ENCODE results near the gene SH3PXD2A. TPM values are rescaled to one million over a fixed set of nuclear protein-coding genes. Genes with fewer than 3 reads are reported as not detected.

The SH3PXD2A gene
- total and polyA plus RNA-seq, 9 donors: 33.2 to 95.0 (median 73.9) TPM

DNA sequence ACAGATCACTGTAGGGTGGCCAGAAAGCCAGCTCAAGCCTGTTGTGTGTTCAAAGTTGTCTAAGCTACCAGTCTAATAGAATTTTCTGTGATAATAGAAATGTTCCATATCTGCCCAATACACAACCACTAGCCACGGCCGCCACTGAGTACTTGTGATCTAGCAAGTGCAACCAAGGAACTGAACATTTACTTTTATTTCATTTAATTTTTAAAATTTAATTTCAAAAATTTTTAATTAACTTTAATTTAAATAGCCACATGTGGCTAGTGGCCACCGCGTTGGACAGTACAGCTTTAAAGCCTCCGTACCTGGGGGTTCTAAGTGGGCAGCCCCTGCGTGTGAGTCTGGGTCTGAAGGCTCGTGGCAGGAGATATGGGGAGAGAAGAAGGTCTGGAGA, 60.4 kb downstream of the SH3PXD2A start:
- Histone ChIP-seq H3K27ac (ENCODE audit: low read length) (no peak overlapping the region), H3K9me3 (replicated peaks; ENCODE audit: control insufficient read depth, low read depth, low read length) (no peaks in the 10 kb centered on the region), H3K27me3 (ENCODE audit: control insufficient read depth, insufficient read depth, low read length) (no peaks in the 10 kb centered on the region), H3K36me3 (ENCODE audit: control insufficient read depth, insufficient read depth, low read length) (peaks cover 29% of the 10 kb centered on the region), H3K4me3 (ENCODE audit: low read length) (no peak overlapping the region), H3K4me1 (ENCODE audit: control insufficient read depth, insufficient read depth, low read length) (peaks cover 11% of the 10 kb centered on the region)
- no peak for DNase-seq
- WGBS (ENCODE audit: insufficient coverage): 85% methylated on average over 3 of the region's 7 CpGs

DNA sequence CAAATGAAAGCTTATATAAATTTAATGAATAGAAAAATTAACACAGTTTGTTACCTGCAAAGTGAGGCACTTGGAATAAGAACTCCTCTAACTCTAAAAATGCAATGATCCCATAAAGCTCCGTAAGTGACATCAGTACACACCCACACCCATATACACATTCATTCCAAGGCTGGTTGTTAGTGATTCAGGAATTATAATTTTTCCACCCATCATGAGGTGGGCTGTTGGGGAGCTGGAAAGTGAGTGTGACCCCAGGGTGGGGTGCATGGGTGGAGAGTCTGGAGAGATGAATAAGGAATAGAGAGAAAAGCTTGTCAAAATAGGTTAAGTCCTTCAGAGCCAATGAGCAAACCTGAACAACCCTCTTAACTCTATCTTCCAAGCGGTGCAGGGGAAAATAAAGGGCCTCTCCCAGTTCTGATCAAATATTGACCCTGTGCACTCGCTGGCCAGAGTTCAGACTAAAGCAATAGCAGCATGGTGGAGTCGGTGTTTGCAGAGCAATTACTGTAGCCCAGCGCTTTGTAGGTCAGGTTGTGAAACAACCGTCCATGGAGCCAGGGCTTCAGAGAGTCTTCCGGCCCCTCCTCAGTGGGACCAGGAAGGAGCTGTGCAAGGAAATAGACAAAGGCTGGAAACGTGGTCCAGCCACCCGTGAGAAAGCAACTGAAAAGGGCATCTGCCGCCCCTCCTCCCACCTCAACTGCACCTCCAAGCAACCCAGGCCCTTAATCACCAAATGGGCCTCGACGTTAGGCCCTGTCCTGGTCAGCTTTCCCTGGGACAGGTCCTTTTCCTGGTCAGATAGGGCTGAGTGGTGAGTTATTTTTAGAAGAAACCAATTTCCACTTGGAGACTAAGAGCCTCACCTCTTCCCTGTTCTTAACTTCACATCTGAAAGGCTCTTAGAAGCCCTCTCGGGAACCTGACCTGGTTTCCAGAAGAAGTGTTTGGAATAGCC, 61.2 kb downstream of the SH3PXD2A start:
- Histone ChIP-seq H3K36me3 (ENCODE audit: control insufficient read depth, insufficient read depth, low read length) (peaks cover 22% of the 10 kb centered on the region), H3K27ac (ENCODE audit: low read length) (peak overlapping the region; percentile 17), H3K4me3 (ENCODE audit: low read length) (no peak overlapping the region), H3K9me3 (replicated peaks; ENCODE audit: control insufficient read depth, low read depth, low read length) (no peaks in the 10 kb centered on the region), H3K4me1 (ENCODE audit: control insufficient read depth, insufficient read depth, low read length) (peaks cover 13% of the 10 kb centered on the region), H3K27me3 (ENCODE audit: control insufficient read depth, insufficient read depth, low read length) (no peaks in the 10 kb centered on the region)
- DNase-seq: no peak
- 74% methylated on average over 7 of the region's 13 CpGs for WGBS (ENCODE audit: insufficient coverage)

DNA sequence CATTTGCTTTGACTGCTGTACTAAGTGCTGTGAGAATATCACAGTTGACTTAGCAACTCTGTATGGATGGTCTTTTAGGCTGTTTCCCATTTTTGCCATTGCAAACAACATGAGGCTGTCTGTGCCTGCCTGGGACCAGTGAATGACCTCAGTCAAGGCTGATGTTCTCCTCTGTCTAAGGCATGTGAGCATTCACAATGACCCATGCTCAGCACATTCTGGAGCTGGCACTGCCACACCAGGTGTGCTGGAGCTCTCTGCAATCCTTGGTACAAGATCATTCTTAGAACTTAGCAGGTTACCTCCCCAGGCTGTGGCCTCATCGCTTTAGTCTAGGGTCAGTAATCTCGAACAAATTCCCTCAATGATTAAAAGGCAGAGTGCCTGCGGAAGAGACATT, 61.9 kb downstream of the SH3PXD2A start:
- WGBS (ENCODE audit: insufficient coverage): 67% methylated on average over 2 of the region's 3 CpGs
- no peak overlapping the region for H3K4me3 ChIP-seq (ENCODE audit: low read length)
- DNase-seq: no peak
- peaks cover 13% of the 10 kb centered on the region for H3K4me1 ChIP-seq (ENCODE audit: control insufficient read depth, insufficient read depth, low read length)
- no peaks in the 10 kb centered on the region for H3K9me3 ChIP-seq (replicated peaks; ENCODE audit: control insufficient read depth, low read depth, low read length)
- no peaks in the 10 kb centered on the region for H3K27me3 ChIP-seq (ENCODE audit: control insufficient read depth, insufficient read depth, low read length)
- H3K27ac ChIP-seq (ENCODE audit: low read length): no peak overlapping the region
- peaks cover 15% of the 10 kb centered on the region for H3K36me3 ChIP-seq (ENCODE audit: control insufficient read depth, insufficient read depth, low read length)

DNA sequence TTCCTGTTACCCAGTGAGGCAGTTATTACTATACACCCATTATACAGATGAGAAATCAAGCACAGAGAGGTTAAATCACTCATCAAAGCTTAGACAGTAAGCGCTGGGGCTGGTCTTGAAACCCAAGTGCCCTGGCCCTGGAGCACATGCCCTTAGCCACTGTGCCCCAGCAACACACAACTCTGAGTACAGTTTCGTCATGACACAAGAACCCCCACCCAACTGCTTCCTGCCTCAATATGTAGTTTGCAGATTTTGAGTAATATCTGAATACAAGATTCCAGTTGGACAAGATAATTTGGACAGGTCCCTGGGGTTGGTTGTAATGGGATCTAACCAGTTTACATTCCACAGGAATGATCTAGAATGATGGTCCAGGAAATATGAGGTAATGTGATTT, 62.8 kb downstream of the SH3PXD2A start:
- H3K4me1 ChIP-seq (ENCODE audit: control insufficient read depth, insufficient read depth, low read length): peaks cover 15% of the 10 kb centered on the region

DNA sequence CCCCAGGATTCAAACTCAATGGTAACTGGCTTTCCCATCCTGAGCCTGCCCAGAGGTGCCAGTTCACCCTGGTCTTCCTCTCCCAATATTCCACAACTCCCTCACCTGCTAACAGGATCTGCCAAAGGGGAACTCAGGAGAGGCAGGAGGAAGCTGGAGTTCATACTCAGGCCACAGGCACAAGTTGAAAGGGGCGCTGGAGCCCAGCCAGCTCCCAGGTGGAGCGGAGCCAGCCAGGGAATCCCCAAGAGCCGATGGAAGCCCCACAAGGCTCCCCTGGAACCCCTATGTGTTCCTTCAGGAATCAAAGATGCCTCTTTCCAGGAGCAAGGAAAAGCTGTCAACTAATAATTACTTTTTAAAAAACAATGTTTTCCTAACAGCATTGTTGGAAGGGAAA, 63.5 kb downstream of the SH3PXD2A start:
- no peak overlapping the region for H3K4me3 ChIP-seq (ENCODE audit: low read length)
- H3K27ac ChIP-seq (ENCODE audit: low read length): no peak overlapping the region
- no peaks in the 10 kb centered on the region for H3K9me3 ChIP-seq (replicated peaks; ENCODE audit: control insufficient read depth, low read depth, low read length)
- H3K27me3 ChIP-seq (ENCODE audit: control insufficient read depth, insufficient read depth, low read length): no peaks in the 10 kb centered on the region
- peaks cover 22% of the 10 kb centered on the region for H3K4me1 ChIP-seq (ENCODE audit: control insufficient read depth, insufficient read depth, low read length)
- WGBS (ENCODE audit: insufficient coverage): 63% methylated on average over 3 of the region's 3 CpGs
- H3K36me3 ChIP-seq (ENCODE audit: control insufficient read depth, insufficient read depth, low read length): peaks cover 10% of the 10 kb centered on the region
- DNase-seq: no peak

More for the DNA sequence above, 62.8 kb downstream of the SH3PXD2A start:
- peak; percentile 67 for DNase-seq
- no peaks in the 10 kb centered on the region for H3K27me3 ChIP-seq (ENCODE audit: control insufficient read depth, insufficient read depth, low read length)
- H3K9me3 ChIP-seq (replicated peaks; ENCODE audit: control insufficient read depth, low read depth, low read length): no peaks in the 10 kb centered on the region
- H3K36me3 ChIP-seq (ENCODE audit: control insufficient read depth, insufficient read depth, low read length): peaks cover 10% of the 10 kb centered on the region
- 100% methylated on average over 1 of the region's 2 CpGs for WGBS (ENCODE audit: insufficient coverage)
- H3K4me3 ChIP-seq (ENCODE audit: low read length): no peak overlapping the region
- H3K27ac ChIP-seq (ENCODE audit: low read length): no peak overlapping the region

DNA sequence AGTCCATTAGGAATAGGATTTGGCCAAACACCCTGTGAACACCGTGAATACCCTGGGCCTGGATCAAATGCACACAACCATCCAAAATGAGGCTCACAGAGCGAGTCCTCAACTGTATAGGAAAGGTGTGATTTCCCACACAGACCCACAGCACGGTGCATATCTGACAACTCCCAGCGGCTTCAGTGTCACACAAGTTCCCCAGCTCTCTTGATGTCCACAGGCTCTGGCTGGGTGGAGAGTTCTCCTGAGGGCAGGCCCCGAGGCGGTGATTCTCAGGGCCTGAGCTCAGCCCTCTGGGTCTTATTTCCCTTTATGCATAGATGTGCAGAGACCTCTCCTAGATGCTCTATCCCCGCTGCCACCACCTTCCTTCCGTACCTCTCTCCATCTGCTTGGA, 64.1 kb downstream of the SH3PXD2A start:
- Histone ChIP-seq H3K9me3 (replicated peaks; ENCODE audit: control insufficient read depth, low read depth, low read length) (no peaks in the 10 kb centered on the region), H3K27me3 (ENCODE audit: control insufficient read depth, insufficient read depth, low read length) (no peaks in the 10 kb centered on the region), H3K36me3 (ENCODE audit: control insufficient read depth, insufficient read depth, low read length) (peaks cover 10% of the 10 kb centered on the region), H3K4me3 (ENCODE audit: low read length) (no peak overlapping the region), H3K27ac (ENCODE audit: low read length) (no peak overlapping the region), H3K4me1 (ENCODE audit: control insufficient read depth, insufficient read depth, low read length) (peaks cover 27% of the 10 kb centered on the region)
- WGBS (ENCODE audit: insufficient coverage): 92% methylated on average over 5 of the region's 8 CpGs
- DNase-seq: no peak

DNA sequence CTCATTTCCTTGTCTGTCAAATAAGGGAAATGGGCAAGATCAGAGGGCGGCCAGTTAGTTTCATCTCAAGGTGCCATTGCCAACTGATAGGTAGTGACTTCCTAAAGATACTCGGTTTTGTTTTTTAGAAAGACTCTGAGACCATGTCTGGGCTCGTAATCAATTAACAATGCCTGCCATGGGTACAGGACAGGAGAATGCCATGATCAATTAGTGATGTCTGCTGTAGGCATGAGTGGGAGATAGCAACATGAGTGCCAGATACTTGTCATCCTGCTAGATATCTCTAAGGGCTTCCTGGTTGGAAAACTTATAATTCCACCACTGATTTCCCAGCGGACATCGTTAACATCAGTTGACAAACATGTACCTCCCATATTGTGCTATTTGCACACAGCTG, 64.8 kb downstream of the SH3PXD2A start:
- Histone ChIP-seq H3K27me3 (ENCODE audit: control insufficient read depth, insufficient read depth, low read length) (no peaks in the 10 kb centered on the region), H3K4me1 (ENCODE audit: control insufficient read depth, insufficient read depth, low read length) (peaks cover 31% of the 10 kb centered on the region)
- WGBS (ENCODE audit: insufficient coverage): 94% methylated on average over 5 of the region's 5 CpGs

DNA sequence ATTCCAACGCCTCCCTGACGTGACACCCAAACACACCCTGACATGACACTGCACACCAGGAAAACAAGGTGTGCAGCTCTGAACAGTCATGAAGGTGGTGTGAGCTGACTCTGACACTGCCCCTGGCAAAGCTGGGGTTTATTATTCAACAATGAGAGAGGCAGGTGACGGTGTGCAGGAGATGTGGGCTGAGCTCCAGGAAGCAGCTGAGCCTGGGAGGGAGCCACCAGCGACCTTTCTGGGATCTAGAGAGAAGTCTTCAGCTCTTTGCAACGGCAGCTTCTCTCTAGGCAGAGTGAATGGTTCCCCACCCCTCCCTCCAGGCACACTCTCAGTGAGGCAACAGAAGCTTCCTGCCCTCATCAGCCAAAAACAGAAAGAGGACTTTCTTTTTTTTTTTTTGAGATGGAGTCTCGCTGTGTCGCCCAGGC, 65.6 kb downstream of the SH3PXD2A start:
- no peaks in the 10 kb centered on the region for H3K9me3 ChIP-seq (replicated peaks; ENCODE audit: control insufficient read depth, low read depth, low read length)
- WGBS (ENCODE audit: insufficient coverage): 71% methylated on average over 2 of the region's 7 CpGs
- H3K27me3 ChIP-seq (ENCODE audit: control insufficient read depth, insufficient read depth, low read length): no peaks in the 10 kb centered on the region
- DNase-seq: no peak
- H3K36me3 ChIP-seq (ENCODE audit: control insufficient read depth, insufficient read depth, low read length): peaks cover 10% of the 10 kb centered on the region
- peaks cover 37% of the 10 kb centered on the region for H3K4me1 ChIP-seq (ENCODE audit: control insufficient read depth, insufficient read depth, low read length)
- H3K27ac ChIP-seq (ENCODE audit: low read length): no peak overlapping the region
- H3K4me3 ChIP-seq (ENCODE audit: low read length): no peak overlapping the region

More for the DNA sequence above, 64.8 kb downstream of the SH3PXD2A start:
- peaks cover 10% of the 10 kb centered on the region for H3K36me3 ChIP-seq (ENCODE audit: control insufficient read depth, insufficient read depth, low read length)
- H3K27ac ChIP-seq (ENCODE audit: low read length): no peak overlapping the region
- no peaks in the 10 kb centered on the region for H3K9me3 ChIP-seq (replicated peaks; ENCODE audit: control insufficient read depth, low read depth, low read length)
- no peak overlapping the region for H3K4me3 ChIP-seq (ENCODE audit: low read length)
- DNase-seq: no peak

DNA sequence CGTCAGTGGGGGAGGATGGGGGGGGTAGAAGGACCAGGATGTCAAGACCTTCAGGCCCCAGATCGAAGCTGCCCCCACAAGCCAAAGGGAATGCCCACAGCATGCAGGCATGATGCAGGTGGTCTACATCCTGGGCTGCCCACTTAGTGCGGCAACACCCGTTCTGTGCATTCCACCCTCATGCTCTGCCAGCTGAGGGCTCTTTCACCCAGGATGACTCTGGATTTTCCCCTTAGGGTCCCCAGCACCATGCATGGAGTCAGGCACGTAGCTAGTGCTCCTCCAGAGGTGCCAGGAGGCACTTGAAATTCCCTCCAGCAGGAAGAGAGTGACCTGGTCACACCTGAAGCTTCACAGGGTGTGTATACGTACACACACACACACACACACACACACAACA, 66.2 kb downstream of the SH3PXD2A start:
- DNase-seq: no peak
- H3K36me3 ChIP-seq (ENCODE audit: control insufficient read depth, insufficient read depth, low read length): peaks cover 10% of the 10 kb centered on the region
- peaks cover 34% of the 10 kb centered on the region for H3K4me1 ChIP-seq (ENCODE audit: control insufficient read depth, insufficient read depth, low read length)
- no peaks in the 10 kb centered on the region for H3K9me3 ChIP-seq (replicated peaks; ENCODE audit: control insufficient read depth, low read depth, low read length)
- H3K4me3 ChIP-seq (ENCODE audit: low read length): no peak overlapping the region
- no peak overlapping the region for H3K27ac ChIP-seq (ENCODE audit: low read length)
- WGBS (ENCODE audit: insufficient coverage): 82% methylated on average over 4 of the region's 6 CpGs
- no peaks in the 10 kb centered on the region for H3K27me3 ChIP-seq (ENCODE audit: control insufficient read depth, insufficient read depth, low read length)

DNA sequence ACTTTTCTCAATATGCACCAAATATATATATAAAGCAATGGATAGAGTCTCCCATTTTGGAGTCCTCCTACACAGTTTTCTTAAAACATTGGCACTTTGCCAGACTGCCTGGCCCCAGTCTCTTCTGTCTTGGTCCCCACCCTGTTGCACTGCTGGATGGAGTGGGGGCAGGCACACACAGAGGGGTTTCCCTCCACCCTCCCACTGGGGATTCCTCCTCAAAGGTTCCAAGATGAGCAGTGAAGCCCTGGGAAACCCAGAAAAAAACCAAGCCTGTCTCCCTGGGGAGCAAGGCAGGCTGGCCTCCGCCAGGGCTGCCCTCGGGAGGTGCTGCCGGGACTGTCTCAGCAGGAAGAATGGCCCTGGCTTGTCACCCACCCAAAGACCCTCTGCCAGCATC, 68.0 kb downstream of the SH3PXD2A start:
- H3K27me3 ChIP-seq (ENCODE audit: control insufficient read depth, insufficient read depth, low read length): no peaks in the 10 kb centered on the region
- peaks cover 43% of the 10 kb centered on the region for H3K4me1 ChIP-seq (ENCODE audit: control insufficient read depth, insufficient read depth, low read length)
- H3K9me3 ChIP-seq (replicated peaks; ENCODE audit: control insufficient read depth, low read depth, low read length): no peaks in the 10 kb centered on the region
- H3K4me3 ChIP-seq (ENCODE audit: low read length): no peak overlapping the region
- H3K36me3 ChIP-seq (ENCODE audit: control insufficient read depth, insufficient read depth, low read length): peaks cover 4% of the 10 kb centered on the region
- WGBS (ENCODE audit: insufficient coverage): 62% methylated on average over 2 of the region's 3 CpGs
- H3K27ac ChIP-seq (ENCODE audit: low read length): no peak overlapping the region
- DNase-seq: peak; percentile 71

Data from muscle of leg (tissue), 11 donors.